CD1c-positive myeloid dendritic cell (primary cell): ENCODE data around the gene ARHGEF17.

Experiments used
- DNase-seq: peaks from one replicate; pipeline ENCODE4 v3.0.0-alpha.2; 2016; ENCODE audit errors: extremely low spot score

Gene ARHGEF17

DNA sequence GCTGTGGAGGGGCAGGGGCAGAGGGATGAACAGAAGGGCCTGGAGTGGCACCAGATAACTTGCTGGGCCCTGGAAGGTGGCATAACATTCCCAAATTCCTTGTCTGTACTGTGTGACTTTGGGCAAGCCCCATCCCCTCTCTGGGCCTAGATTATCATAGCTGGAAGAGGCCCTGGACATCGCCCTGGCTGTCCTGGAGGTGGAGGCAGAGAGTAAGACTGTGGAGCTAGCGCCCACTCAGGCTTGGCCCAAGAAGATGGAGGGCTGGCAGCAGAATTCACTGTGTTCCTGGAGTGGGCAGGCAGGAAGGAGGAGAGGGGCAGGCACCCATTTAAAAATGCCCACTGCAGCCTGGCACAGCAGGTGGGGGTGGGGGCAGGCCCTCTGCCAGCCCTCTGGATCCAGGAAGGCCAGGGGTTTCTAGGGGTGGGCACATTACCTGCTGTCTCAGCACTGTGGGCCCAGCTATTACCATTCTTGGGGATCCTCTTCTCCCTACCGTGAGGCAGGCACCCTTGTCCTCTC lies 22.6 kb downstream of the ARHGEF17 start:
- no peak for DNase-seq

DNA sequence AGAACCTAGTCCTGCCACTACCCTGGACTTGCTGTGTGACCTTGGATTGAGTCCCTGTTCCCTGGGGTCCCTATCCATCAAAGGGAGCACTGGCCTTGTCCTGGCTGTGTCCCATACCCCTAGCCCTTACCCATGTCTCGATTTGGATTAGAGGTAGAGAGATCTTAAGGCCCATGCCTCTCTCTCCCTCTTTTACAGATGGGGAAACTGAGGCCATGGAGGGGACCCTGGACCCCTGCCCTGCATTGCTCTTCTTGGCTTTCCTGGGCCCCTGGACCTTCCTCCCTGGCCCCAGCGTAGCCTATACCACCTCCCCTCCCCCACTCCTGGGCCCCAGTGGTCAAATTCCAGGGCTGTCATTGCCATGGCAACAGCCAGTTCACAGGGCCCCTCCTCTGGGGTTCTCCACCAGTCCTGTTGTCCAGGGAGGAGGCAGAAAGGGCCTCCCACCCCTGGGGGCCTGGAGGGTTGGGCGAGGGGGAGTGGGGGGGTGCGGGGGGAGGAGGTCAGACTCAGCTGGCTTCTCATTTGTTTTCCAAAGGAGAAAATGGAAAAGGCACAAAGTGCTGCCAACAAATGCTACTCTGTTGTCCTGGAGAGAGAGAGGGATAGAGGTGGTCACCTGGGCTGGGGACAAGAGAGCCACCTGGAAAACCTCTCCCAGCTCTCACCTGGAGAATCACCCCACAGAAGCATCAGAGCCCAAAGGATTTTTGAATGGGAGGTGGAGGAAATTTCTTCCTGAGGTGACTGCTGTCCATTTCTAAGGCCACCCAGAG lies 23.3 kb downstream of the ARHGEF17 start:
- no peak for DNase-seq

DNA sequence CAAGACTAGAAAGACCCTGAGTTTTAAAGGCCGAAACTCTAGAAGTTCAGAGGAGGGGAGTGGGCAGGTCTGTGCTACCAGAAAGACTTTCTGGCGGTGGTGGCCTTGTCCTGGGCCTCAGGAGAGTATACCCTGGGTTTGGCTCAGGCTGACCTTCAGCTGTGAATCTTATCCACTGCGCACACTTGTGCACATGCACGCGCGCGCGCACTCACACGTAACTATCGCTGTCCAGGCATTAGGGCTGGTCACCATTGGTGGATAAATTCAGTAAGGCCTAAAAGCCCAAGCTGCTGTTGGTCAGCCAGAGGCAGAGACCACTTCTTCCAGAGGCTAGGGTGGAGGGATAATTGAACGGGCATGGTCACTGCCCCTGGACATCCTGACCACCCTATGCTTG lies 25.1 kb downstream of the ARHGEF17 start:
- no peak for DNase-seq

DNA sequence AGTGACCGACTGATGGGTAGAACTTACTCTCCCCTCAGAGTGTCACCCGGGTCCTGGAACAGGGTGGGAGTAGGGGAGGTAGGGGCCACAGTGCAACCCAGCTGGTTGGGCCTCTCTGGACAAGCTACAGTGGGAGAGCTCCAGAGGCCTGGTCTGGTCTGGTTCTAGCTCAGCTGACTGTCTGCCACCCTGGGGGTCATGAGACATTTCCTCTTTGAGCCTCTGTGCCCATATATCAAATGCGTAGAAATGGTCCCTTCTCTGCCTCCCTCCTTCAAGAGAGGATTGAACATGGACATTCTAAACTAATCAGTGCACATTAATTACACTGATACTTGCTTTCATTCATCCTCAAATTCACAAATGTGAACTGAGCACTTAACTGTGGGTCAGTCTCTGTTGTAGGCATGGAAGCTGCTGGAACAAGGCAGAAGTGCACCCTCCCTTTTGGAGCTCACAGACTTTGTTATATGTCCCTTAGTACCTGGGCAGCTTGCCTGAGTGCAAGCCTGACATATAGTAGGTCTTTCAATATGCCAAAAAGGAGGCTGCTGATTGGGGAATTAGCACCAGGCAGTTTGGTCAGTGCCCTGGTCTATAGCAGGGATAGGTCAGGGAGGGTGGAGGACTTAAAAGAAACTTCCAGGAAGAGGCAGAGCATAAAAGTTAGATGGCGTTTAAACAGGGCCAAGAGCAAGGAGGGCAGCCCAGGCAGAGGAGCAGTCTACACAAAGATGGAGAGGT lies 25.7 kb downstream of the ARHGEF17 start:
- no peak for DNase-seq

DNA sequence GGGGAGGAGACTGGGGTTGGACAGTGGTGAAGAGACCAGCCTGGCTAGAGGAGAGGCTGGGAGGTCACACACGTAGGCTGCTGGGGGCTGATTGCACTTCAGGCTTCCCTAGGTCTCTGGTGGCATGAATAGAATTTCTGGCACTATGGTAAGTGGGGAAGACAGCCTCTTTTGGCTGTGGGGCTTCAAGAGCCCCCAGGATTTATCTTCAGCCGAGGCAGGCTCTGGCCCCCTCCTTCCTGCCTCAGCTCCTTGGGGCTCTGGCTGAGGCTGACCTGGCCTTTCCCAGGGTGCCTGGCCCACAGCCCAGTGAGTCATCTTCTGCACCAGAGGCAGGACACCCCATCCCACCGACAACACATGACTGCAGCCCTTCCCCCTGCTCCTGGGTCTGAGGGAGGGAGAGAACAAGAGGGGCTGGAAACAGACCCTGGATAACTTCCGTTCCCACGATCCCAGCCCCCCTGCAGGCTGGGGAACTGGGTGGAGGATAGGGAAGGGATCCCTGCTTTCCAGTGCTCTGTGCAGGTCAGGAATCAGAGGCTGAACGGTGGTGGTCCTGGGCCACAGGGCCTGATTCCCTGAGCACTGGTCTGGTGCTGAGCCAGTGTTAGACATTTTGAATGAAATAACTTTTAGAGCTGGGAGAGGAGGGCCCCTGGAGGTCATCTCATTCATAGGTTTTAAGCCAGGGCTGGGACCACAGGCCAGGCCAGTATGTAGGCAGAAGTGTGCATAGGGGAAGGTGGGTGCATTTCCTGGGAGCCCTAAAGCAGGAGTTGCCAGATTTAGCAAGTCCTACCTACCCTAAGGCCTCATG lies 26.5 kb downstream of the ARHGEF17 start:
- no peak for DNase-seq

DNA sequence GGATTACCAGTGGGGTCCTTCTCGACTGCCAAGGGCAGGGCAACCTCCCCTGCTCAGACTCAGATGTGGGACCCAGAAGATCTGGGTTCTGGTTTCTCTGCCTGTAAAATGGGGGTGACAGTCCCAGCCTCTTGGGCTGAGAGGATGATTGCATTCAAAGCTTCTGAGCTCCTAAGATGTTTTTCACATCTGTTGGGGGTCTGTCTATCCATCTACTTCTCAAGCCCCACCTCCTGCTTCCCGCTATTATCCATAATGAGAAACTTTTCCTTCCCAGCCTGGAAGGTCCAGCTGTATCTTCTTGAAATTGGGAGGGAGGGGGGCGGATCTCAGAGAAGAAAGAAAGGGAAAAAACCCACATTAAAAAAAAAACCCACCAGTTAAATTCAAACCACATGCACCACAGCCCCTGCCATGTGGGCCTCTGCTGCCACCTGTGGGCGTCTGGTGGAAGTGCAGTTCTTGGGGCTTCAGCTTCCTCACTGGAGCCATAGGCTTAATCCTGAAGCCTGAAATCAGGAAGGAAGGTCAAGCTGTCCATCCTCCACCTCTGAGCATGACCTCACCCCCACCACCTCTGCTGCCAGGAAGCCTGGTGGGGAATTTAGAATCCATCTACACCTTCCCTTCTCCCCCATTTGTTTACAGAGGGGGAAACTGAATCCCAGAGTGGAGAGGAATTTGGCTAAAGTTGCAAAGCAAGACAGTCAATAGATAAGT lies 27.3 kb downstream of the ARHGEF17 start:
- peak; percentile 88 for DNase-seq

DNA sequence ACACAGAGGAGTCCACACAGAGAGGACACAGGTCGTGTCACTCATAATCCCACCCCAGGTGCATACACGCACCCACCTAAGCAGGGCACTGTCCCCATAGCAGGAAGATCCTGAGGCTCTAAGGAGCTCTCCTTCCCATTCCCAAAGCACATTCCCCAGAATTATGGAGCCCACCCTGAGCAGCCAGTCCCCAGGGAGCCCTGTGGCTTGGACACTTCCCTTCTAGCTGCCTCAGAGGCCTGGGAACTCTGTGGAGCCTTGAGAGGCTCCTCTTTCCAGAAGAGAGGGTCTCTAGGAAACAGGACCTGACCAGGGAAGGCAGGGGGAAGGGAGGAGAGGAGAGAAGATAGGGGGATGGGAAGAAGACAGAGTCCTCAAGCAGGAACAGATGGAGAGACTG lies 29.8 kb downstream of the ARHGEF17 start:
- DNase-seq = no peak

DNA sequence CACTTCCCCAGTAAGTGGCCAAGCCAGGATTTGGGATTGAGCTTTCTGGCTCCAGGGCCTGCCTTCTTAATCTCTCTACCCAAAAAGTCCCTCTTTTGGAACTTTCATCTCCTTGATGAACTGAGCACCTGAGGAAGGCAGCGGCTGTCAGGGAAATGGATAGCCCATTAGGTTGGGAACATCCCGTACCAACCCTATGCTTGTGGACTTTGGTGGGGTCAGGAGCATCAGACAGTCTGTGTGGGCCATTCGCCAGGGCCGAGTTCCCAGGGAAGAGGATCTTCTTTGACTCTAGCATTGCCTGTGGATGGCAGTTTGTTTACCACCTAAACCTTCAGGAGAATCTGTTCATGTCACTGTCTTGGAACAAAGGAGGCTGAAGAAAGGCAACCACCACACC lies 30.2 kb downstream of the ARHGEF17 start:
- no peak for DNase-seq

DNA sequence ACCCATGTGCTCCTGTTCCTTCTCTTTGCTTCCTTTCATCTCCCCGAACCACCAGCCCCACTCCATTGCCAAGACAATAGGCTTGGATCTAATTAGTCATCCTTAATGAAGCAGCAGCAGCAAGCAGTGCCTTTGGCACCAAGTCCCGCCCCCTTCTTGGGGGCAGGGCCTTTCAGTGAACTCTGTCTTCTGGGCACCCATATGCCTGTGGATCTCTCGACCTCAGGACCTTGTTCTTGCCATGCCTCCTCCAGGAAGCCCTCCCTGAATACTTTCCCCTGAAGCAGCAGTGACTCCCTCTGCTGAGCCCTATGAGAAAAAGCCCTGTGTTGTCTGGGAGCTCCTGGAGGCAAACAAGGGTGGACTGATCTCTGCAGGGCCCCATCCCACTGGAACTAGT lies 32.1 kb downstream of the ARHGEF17 start:
- DNase-seq = no peak

DNA sequence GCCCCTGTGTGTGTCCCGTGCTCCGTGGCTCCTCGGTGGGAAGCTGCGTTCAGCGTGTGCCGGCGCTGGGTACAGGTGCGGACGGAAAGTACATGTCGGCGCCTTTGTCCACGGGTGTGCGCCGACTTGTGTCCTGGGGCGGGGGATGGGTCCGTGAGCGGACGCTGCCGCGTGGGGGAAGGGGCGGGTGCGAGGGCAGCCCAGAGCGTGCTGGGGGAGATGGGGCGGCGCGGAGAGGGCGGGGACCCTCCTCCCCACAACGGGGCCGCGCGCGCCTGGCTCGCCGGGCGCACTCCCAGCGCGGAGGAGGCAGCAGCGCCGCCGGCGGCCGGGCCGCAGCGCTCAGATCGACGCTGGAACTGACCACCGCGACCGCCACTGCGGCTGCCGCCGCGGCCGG lies 34.6 kb downstream of the ARHGEF17 start:
- DNase-seq = no peak

DNA sequence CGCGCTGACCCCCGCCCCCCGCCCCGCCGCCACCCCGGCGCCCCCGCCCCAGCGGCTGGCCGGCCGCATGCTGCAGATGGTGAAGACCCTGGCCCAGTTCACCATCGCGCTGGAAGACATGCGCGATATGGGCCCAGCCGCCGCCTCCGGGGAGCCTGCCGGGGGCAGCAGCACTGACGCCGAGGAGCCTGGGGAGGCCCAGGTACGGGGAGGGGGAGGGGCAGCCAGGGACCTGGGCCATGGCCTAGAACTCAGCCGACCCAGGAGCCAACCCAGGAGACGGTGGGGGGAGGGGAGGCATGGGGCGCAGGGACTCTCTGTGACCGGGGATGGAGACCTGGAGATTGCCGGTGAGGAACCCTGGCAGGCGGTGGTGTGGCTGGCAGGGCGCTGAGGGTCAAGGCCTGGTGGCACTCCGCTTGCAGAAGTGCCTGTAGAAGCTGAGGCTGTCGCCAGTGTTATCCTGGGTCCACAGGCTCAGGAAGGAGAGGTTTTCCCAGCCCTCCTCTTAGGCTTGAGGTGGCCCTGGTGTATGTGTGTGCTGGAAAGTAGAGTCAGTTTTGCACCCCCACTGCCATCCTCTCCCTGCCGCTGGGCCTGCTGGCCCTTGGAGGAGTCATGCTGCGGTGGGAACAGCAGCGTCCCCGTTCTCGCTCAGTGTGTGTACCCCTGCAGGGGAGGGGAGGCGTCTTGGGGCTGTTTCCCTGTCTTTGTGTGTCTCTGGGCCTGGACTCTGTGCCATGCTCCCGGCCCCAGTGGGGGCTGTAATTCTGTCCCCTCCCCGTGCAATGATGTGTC lies 35.2 kb downstream of the ARHGEF17 start:
- DNase-seq = no peak

DNA sequence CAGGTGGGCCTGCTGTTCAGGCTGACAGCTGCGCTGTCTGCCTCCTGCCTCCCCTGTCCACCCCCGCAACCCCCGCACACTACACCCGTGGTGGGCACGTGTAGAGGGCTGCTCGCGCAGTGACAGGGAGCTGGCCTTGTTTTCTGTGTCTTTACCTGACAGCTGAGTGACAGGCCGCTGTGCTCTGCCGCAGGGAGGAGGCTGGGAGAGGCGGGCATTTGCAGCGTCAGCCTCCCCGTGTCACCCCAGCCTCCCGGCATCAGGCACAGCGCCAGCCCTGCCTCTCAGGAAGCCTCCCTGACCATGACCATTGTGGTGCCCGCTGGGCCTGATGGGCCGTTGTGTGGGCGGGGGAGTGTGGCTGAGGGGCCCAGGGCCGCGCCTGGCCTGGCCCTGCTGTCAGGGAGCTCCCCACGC lies 36.1 kb downstream of the ARHGEF17 start:
- DNase-seq = no peak

DNA sequence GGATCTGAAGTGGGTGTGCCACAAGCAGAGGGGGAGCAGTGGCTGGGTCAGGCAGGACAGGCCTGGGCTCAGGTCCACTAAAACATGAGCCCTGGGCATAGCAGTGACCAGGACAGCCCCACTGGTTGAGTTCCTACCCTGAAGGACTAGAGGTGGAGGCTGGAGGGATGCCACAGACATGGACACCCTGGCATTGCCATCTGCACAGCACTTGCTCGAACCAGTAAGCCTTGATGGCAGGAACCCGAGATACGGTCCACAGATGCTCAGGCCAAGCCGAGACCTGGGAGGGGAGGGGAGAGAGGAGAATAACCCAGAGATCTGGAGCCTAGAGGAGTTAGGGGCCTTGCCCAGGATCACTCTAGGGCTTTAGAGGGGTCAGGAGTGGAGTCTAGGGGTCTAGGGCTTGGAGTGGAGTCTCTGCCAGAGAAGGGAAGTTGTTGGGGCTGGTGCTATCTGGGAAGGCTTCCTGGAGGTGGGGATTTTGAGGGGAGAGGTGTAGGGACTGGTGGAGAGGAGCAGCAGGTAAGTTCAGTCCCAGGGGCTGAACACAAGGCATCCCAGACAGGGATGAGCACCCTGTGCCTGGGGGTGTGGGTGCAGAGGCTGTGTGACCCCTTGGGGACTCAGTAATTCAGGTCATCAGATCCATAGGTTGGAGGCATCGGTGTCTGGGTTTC lies 37.5 kb downstream of the ARHGEF17 start:
- DNase-seq = no peak

DNA sequence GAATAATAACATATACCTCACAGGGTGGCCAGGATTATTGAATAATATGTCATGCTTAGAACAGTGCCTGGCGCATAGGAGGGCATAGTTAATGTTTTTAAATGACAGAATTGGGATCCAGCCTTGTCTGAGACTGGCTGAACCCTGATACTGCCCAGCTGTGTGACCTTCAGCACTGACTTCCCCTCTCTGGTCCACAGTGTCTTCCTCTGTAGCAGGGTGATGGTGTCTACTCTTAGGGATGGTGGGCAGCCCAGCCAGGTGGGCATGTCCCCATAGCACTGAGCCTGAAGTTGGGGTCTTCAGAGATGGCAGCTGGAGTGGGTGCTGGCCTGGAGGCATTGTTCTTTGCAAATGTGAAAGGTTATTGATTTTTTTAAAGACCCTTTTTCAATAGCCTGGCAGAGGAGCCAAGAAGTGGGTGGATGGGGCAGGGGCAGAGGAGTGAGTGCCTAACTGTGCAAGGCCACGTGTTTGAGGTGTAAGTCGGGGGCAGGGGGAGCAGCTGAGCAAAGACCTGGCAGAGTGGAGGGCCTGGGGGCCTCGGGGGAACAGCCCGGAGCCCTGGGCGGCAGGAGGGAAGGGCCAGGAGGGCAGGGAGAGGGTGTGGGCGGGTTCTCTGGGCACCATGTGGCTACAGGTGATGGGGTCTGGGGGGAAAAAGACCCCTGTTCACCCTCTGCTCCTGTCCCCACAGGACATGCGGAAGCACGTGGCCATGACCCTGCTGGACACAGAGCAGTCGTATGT lies 38.3 kb downstream of the ARHGEF17 start:
- DNase-seq = no peak

DNA sequence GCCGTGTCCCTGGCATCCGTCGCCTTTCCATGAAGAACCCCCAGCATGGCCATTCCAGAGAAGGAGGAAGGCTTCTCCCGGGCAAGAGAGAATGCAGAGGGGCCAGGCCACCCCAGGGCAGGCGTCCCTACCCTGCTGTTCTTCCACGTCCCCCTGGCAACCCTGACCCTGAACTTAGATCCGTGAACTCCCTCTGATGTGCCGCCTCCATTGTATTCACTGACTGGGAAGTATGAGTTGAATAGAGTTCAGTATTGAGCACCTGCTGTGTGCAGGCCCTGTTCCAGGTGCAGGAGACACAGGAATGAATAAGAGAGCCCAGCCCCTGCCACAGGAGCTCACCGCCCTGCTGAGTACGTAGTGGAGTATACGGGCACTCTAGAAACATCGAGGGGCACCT lies 39.0 kb downstream of the ARHGEF17 start:
- no peak for DNase-seq

DNA sequence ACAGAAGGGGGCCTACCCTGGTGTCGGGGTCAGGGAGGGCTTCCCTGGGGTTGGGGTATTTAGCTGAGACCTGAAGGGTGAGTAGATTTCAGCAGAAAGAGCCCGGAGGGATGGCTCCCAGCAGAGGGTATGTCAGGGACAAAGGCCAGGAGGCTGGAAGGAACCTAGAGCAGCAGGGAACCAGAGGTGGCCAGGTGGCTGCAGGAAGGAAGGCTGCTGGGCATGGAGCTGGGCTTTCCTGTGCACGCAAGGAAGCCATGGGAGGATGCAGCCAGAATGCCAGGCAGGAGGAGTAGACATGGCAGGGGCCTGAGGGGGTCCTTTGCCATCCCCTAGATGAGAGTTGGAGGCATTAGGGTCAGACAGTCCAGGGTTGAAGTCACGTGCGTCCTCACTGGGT lies 40.8 kb downstream of the ARHGEF17 start:
- no peak for DNase-seq

DNA sequence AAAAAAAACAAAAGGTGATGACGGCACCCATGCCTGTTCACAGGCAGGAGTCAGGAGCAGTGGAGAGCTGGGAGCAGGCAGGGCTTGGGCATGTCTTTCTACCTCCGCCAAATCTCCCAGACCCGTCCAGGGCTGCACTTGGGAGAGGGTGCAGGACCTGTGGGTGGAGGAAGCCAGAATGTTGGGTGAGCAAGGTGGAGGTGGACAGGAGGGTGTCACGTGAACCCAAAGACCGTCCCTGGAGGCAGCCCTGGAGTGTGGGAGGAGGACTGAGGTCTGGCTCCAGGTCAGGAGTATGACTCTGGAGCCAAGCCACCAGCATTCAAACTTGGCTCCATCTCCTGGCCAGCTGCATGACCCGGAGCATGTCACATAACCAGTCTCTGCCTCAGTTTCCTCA lies 41.6 kb downstream of the ARHGEF17 start:
- no peak for DNase-seq

DNA sequence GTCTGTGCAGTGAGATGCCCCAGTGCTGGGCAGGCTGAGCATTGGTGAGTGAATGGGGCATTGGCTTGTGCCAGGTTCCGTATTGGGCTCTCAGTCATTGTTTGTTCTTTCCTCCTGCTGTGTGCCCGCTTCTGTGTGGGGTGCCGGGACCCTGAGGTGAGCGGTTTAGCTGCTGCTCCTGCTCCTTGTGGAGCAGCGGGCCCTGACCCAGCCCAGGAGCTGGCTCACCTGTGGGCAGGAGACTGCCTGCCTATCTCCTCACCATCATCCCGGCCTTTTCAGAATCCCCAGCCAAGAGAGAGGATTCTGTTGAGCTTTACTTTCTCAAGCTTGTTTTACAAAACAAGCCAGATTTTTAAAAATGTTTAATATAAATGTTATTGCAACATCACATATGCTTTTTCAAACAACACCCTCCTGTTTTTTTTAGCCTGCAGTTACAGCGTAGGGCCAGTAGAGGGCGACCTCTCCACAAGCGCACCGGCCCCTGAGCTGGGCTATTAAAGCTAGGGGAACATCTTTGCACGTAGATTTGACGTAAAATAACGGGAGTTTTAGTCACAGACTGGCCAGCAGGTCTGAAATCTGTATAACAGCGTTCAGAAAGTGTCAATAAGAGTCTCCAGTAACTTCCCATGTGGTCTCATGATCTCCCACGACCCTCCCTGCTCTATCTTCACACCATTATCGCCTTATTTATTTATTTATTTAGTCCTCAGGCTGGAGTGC lies 43.0 kb downstream of the ARHGEF17 start:
- peak; percentile 84 for DNase-seq

DNA sequence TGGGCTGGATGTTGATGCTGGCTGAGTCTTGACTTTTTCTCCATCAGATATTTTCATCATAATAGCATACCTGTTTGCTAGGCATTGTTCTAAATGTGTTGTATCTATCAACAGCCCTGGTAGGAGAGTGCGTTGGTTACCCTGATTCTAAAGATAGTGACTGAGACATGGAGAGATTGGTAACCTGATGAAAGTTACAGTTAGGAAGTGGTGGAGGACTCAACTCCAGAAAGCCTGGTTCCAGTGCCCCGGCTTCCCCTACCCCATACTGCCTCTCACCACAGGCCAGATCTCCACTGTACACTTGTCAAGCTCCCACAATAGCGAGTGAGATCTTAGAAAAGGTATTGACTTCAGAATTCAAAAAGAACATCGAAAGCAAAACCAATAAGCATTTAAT lies 45.3 kb downstream of the ARHGEF17 start:
- DNase-seq = no peak
